GM18909 (cell line): ENCODE data around the gene KCNIP3.
A peak's percentile ranks its signal among the peaks of the same experiment; 100 is the strongest.
"Not testable (repeated sequence)": the region's sequence is repeated elsewhere in the genome, so short reads cannot be mapped to it uniquely, and the experiment has no call there.

ENCODE experiments used
- ATAC-seq: cut with Tn5 transposase; IDR thresholded peaks from one replicate; pipeline ENCODE4 v1.9.1; 2021; ENCODE audit warnings: mild to moderate bottlenecking; ENCODE audit not compliant: unreplicated experiment, poor library complexity

Gene KCNIP3

GRCh38 chr2:95345081-95345562 is 48.0 kb downstream of the KCNIP3 start:
- peak; percentile 23 for ATAC-seq

DNA sequence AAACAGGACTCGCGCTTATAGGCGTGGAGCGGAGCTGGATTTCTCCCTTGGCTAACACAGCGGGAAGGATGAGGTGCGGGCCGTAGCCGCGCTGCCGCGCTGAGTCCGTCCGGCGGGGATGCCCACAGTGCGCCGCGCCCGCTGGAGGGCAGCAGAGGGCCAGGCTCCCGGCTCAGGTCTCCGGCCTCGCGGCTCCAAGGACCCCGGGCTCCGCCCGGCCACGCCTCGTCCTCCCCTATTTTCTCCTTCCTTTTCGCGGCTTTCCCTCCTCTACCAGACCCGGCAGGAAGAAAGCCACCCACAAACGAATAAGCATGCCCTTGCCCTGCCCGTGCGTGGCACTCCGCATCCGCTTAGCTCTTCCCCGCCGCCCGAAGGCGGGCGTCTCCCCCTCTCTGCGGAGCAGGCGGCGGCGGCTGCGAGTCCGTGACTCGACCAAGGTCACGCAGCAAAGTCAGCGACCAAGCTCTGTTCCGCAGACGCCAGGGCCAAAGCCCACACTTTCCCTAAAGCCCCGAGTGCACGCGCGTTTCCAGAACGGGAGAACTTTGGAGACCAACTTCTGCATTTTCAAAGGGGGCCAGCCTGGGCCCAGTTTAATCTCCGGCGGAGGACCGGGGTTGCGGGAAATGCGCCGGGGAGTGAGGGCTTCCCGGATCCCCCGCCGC is 48.5 kb downstream of the KCNIP3 start:
- peak; percentile 87 for ATAC-seq

DNA sequence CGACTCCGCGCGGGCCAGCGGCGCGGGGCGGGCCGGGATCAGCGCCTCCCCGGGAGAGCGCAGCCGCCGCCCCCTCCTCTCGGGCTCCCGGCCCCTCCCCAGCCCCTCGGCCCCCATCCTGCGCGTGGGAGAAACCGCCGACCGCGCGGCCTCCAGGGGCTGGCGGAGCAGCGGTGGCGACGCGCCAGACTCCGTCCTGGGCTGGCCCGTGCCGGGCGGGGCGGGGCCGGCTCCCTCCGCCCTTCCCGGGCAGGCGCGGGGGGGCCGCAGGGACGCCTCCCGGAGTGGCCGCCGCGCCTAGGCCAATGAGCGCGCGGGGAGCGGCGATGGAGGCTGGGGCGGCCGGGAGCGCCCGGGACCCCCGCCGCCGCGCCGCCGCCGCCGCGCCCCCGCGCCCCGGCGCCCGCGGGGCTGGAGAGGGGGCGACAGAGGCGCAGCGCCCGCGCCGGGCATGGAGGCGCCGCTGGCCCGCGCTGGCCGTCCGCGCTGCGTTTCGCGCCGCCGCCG is 49.1 kb downstream of the KCNIP3 start:
- no peak for ATAC-seq

DNA sequence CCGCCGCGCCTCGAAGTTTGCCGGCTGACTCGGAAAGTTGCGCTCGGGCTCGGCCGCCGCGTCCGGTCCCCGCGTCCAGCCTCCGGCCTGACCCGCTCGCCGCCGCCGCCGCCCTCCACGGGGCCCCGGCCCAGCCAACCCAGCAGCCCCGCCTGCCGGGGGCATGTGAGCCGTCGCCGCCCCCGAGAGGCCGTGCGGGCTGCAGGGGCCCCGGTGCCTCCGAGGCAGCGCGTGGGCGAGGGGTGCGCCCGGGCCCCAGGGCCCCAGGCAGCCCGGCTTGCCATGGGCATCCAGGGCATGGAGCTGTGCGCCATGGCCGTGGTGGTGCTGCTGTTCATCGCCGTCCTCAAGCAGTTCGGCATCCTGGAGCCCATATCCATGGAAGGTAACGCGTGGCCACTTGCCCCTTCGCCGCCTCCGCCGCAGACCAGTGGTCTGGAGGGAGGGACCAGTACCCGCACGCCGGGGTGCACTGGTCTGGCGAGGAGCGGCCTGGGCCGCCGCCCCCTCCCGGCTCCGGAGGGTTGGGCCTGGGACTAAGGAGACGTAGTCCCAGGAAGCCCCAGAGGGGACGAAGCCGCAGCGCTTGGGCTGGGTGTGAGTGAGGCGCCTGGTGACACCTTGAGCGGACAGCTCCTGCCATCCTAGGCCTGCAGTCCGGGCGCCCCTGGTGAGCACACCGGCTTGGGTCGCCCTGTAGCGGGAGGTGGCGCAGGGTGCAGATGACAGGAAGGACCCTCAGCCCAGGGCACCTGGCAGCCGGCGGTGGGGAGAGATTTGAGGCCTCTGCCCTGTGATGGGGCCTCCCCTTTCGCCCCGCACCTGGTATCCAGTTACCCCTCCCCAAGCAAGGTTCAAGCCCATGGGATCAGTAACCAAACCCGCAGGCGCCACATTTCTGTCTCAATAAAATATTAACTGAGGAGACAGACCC is 49.9 kb downstream of the KCNIP3 start:
- ATAC-seq, result no peak

GRCh38 chr2:95347681-95348608 is 50.8 kb downstream of the KCNIP3 start:
- no peak for ATAC-seq

DNA sequence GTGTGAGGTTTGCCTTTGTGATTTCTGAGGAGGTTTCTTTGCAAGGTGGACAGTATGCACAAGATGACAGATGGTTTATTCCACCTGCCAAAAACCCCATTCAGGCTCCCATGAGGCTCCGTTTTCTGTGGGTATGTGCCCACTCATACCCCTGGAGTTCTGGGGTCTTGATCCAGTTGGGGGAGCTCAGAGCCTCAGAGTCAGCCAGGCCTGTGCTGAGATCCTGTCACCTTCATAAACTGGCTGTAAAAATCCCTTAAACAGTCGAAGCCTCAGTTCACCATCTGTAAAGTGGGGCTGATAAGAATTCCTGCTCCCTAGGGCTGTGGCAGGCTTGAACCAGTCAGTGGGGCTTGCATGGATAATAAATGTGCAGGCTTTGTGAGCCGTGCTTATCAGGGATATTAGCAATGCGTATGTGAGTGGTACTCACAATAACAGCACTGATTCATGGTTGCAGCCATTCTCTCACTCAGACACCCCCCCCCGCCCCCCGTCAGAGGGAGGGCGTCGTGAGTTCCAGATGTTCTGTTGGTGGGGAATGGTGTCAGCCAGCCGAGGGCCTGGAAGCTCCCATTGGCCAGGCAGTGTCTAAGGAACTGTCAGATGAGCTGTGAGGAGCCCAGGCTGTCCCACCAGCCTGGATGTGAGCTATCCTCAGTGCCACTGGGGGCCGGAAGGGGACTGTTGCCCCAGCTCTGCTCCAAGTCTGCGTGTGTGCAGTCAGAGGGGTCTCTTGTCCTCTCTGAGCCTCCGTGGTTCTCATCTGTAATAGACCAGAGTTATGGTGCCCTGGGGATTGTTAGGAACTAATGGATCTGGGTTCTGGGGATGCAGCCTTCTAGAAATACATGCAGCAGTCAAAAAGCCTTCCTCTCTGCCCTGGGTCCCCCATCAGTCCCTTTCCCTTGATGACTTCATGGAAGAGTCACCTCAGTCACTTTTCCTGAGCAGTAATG is 51.7 kb downstream of the KCNIP3 start:
- ATAC-seq, result no peak

DNA sequence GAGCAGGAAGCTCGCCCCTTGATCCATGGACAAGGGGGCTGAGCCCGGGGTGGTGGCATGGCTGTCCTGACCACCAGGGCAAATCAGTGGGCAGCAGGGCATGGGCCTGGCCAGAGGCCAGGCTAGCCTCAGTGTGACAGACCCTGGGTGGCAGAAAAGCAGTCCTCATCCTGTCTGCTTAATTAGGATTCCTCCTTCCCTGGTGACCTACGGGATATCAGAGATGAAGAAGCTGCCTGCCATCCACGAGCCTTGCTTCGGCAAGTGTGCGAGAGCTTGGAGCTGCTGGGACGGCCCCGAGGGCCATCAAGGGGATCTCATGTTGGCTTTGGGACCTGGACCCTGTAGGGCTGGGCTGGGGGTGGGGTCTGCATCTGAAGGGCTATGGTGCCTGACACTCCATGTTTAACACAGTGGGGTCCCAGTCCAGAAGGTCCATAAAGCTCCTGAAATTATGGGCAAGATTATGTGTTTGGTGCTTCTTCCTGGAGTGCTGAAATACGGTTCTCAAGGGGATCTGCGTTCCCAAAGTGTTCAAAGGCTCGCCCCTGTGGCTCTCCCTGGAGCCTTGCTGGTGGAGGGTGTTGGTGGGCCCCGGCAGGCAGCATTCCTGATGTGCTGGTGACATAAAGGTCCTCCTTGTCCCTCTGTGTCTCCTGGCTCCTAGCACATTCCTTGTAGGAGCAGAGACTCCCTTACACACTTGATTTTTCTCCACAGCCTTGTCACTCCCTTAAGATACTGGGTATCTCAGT is 52.6 kb downstream of the KCNIP3 start:
- no peak for ATAC-seq

DNA sequence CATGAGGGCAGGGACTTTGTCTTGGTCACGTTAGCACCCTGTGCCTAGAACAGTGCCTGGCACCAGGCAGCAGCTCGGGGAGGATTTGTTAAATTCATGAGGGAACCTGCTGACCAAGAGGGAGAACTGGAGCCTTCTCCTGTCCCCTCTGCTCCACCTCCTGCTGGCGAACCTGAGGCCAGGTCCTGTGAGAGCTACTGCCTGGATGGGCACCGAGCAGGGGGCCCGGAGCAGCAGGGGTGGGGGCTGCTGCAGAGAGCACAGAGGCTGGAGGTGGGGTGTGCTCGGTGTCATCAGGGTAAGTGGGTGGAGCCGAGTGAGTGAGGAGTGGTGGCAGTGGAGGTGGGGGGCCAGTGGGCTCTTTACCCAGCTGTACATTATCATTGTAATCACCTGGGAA is 53.2 kb downstream of the KCNIP3 start:
- no peak for ATAC-seq

- no peak for ATAC-seq
Measured at GRCh38 chr2:95350774-95351597, 53.8 kb downstream of the KCNIP3 start.

DNA sequence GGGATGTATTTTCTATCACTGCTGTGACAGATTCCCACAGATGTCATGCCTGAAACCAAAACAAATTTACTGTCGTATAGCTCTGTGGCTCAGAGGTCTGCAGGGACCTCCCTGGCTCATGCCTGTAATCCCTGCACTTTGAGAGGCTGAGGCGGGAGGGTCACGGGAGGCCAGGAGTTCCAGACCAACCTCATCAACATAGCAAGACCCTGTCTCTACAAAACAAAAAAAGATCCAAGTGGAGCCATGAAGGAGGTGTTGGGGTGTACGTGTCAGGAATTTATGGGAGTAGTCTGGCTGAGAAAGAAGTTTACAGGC is 54.4 kb downstream of the KCNIP3 start:
- ATAC-seq, result no peak

DNA sequence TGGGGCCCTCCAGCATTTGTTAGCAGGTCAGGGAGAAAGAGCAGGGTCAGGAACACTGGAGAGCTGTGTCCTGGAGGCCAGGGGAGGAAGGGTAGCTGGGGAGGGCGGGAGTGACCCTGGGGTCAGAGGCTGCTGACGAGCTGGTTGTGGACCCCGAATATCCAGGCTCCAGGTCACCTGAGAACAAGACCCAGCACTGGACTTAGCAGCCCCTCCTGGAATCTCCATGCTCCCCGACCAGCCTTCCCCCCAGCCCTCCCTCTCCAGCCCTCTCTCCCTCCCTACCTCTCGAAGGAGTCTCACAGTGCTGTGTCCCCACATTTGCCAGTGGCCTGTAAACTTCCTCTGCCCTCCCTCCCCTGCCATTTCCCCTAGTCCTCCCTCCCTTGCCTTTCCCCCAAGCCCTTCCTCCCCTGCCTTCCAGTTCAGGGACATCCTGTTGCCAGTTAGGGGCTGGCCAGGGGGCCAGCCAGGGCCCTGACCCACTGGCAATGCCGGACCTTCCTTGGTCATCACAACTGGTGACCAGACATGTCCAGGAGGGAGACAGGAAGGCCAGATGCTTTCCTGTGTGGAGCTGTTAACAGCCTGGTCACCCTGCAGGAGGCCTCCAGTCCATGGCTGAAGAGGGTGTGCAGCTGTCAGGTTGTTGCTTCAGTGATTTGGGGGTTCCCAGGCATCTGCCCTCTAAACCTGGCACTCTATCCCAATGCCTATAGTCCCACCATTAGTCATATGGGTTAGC is 55.3 kb downstream of the KCNIP3 start:
- ATAC-seq, result no peak

GRCh38 chr2:95353055-95353575 is 56.0 kb downstream of the KCNIP3 start:
- no peak for ATAC-seq

DNA sequence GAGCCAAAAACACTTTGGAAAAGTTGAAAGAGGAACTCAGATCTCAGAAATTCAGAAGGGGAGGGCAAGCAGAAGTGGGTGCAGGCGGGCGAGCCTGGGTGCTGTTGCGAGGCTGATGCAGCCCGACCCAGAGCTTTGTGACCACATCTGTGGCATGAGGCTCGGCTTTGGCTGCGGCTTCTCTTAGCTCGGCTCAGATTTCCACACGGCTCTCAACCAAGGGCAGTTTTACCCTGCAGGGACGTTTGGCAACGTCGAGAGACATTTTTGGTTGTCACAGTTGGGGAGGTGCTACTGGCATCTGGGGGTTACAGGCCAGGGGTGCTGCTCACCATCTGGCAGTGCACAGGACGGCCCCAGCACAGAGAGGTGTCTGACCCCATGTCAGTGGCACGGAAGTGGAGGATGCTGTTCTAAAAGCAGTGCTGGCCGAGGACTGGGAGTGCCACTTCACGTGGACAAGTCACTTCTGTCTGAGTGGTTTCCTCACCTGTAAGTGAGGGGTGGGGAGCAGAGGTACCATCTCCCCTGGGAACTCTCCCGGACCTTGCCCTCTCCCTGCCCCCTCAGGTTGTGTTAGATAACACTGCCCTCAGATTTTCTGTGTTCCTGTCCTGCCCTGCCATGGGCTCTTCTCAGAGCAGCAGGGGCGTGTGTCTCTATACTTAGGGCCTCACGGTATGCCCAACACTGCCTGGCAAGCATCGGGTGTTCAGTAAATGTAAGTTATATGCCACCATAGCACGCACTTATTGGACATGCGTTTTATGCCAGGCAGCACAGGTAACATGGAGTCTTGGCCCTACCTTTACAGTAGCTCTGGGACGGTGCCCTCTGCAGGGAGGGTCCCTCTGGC is 56.7 kb downstream of the KCNIP3 start:
- ATAC-seq, result no peak

DNA sequence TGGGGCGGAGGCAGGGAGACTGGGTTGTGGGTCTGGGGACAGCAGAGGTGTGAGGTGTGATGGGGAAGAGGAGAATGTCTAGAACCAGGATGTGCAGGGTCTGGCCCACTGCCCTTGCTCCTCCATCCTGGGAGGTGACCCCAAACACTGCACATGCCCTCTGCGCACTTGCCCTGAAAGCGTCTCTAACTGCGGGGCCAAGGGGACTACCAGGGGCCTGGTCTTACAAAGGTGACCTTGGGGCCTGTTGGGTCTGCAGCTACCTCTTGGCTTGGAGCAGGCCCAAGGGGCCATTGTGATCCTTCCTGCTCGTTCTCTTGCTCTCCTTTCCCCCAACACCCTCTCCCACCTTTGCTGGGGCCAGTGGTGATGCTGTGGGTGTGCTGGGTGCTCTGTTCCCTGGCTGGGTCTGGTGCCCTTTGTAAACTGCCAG is 57.3 kb downstream of the KCNIP3 start:
- ATAC-seq, result no peak

DNA sequence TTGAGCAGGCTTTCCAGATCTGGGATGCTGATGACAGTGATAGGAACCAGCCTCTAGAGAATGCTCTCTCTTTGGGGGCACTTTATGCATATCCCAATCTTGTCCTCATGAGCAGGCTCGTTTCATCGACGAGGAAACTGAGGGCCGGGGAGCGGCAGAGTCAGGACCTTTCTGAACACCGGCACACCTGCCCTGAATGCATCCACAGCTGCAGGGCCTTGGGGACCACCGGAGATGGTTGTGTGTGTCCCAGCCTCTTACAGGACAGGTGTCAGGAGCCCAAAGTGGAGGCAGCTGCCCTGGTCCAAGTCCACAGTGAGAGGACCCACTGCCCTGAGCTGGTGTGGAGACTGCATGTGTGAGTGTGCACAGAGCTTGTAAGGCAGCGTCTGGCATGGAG is 57.8 kb downstream of the KCNIP3 start:
- ATAC-seq, result no peak

DNA sequence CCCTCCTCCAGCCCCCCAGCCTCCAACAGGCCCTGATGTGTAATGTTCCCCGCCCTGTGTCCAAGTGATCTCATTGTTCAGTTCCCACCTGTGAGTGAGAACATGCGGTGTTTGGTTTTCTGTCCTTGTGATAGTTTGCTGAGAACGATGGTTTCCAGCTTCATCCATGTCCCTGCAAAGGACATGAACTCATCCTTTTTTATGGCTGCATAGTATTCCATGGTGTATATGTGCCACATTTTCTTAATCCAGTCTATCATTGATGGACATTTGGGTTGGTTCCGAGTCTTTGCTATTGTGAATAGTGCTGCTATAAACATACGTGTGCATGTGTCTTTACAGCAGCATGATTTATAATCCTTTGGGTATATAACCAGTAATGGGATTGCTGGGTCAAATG is 58.3 kb downstream of the KCNIP3 start:
- ATAC-seq, result not testable (repeated sequence)
